HG02798 (cell line): Measurements from ENCODE around the gene SPEF2.
"Not testable (repeated sequence)": the region's sequence is repeated elsewhere in the genome, so short reads cannot be mapped to it uniquely, and the experiment has no call there.

ENCODE experiments used
- ATAC-seq: cut with Tn5 transposase; IDR thresholded peaks from one replicate; pipeline ENCODE4 v1.9.1; 2021; ENCODE audit warnings: mild to moderate bottlenecking; ENCODE audit not compliant: unreplicated experiment, poor library complexity

Gene SPEF2

GRCh38 chr5:35813521-35813920 lies 195.9 kb downstream of the SPEF2 start:
- ATAC-seq, result no peak

GRCh38 chr5:35815089-35815936 lies 197.7 kb downstream of the SPEF2 start:
- no peak for ATAC-seq

- ATAC-seq, result no peak
These were observed 199.3 kb downstream of the SPEF2 start for GRCh38 chr5:35816881-35817521.

GRCh38 chr5:35819026-35819425 lies 201.4 kb downstream of the SPEF2 start:
- ATAC-seq, result no peak

- no peak for ATAC-seq
These were observed 202.0 kb downstream of the SPEF2 start for GRCh38 chr5:35819668-35820067.

- no peak for ATAC-seq
These were observed 203.1 kb downstream of the SPEF2 start for GRCh38 chr5:35820735-35821134.

GRCh38 chr5:35821513-35821912 lies 203.8 kb downstream of the SPEF2 start:
- no peak for ATAC-seq

- no peak for ATAC-seq
These were observed 204.8 kb downstream of the SPEF2 start for GRCh38 chr5:35822511-35822910.

GRCh38 chr5:35823347-35824098 lies 205.9 kb downstream of the SPEF2 start:
- ATAC-seq, result no peak

GRCh38 chr5:35826056-35826455 lies 208.4 kb downstream of the SPEF2 start:
- no peak for ATAC-seq

- no peak for ATAC-seq
These were observed 208.9 kb downstream of the SPEF2 start for GRCh38 chr5:35826554-35826953.

- ATAC-seq, result no peak
These were observed 210.5 kb downstream of the SPEF2 start for GRCh38 chr5:35828082-35828598.

GRCh38 chr5:35830587-35830986 lies 212.9 kb downstream of the SPEF2 start:
- no peak for ATAC-seq

- ATAC-seq, result no peak
These were observed 215.1 kb downstream of the SPEF2 start for GRCh38 chr5:35832762-35833161.

GRCh38 chr5:35833224-35833623 lies 215.6 kb downstream of the SPEF2 start:
- ATAC-seq, result no peak

GRCh38 chr5:35835796-35836742 lies 218.4 kb downstream of the SPEF2 start:
- no peak for ATAC-seq

GRCh38 chr5:35838370-35839042 lies 220.8 kb downstream of the SPEF2 start:
- ATAC-seq, result no peak

- ATAC-seq, result no peak
These were observed 225.2 kb downstream of the SPEF2 start for GRCh38 chr5:35842856-35843255.

- not testable (repeated sequence) for ATAC-seq
These were observed 227.8 kb downstream of the SPEF2 start for GRCh38 chr5:35845508-35845907.
